Activated naive CD4-positive, alpha-beta T cell treated with anti-CD3 and anti-CD28 coated beads, Interleukin-2, amount 50 U/mL, for 16 hours (primary cell): ENCODE measurements around the gene VPS45.
"Not testable (repeated sequence)": the region's sequence is repeated elsewhere in the genome, so short reads cannot be mapped to it uniquely, and the experiment has no call there.

Experiments used
- DNase-seq: peaks from one replicate; pipeline ENCODE4 v3.0.0-alpha.2; 2020

The VPS45 gene

GRCh38 chr1:150067184-150068108 is at the start of gene VPS45:
Gene VPS45 (plus strand): TSS chr1:150067776. CDS start chr1:150067858, 82 bp downstream.
- peak; percentile 84 for DNase-seq

- no peak for DNase-seq
These were observed 49.4 kb upstream of the VPS45 start for GRCh38 chr1:150018165-150018564.

GRCh38 chr1:150020711-150021110 is 46.9 kb upstream of the VPS45 start:
- DNase-seq = no peak

- no peak for DNase-seq
These were observed 46.3 kb upstream of the VPS45 start for GRCh38 chr1:150021191-150021694.

- no peak for DNase-seq
These were observed 45.2 kb upstream of the VPS45 start for GRCh38 chr1:150022357-150022756.

GRCh38 chr1:150024156-150024555 is 43.4 kb upstream of the VPS45 start:
- no peak for DNase-seq

GRCh38 chr1:150028322-150028721 is 39.3 kb upstream of the VPS45 start:
- DNase-seq = no peak

GRCh38 chr1:150034336-150034735 is 33.2 kb upstream of the VPS45 start:
- DNase-seq = no peak

- DNase-seq = no peak
These were observed 17.6 kb upstream of the VPS45 start for GRCh38 chr1:150049926-150050325.

GRCh38 chr1:150051089-150051373 is 16.5 kb upstream of the VPS45 start:
- no peak for DNase-seq

GRCh38 chr1:150051905-150052412 is 15.6 kb upstream of the VPS45 start:
- not testable (repeated sequence) for DNase-seq

- no peak for DNase-seq
These were observed 13.7 kb upstream of the VPS45 start for GRCh38 chr1:150053926-150054325.

- DNase-seq = not testable (repeated sequence)
These were observed 12.1 kb upstream of the VPS45 start for GRCh38 chr1:150055507-150055906.

- no peak for DNase-seq
These were observed 11.2 kb upstream of the VPS45 start for GRCh38 chr1:150056407-150056806.

GRCh38 chr1:150060260-150060659 is 7.3 kb upstream of the VPS45 start:
- no peak for DNase-seq

- DNase-seq = no peak
These were observed 5.9 kb upstream of the VPS45 start for GRCh38 chr1:150061632-150062101.

GRCh38 chr1:150062113-150062512 is 5.5 kb upstream of the VPS45 start:
- no peak for DNase-seq

GRCh38 chr1:150065184-150065871 is 2.2 kb upstream of the VPS45 start:
- no peak for DNase-seq

- DNase-seq = no peak
These were observed 1.2 kb upstream of the VPS45 start for GRCh38 chr1:150066328-150066727.

GRCh38 chr1:150066838-150067183 is 765 bp upstream of the VPS45 start:
- DNase-seq = peak; percentile 43

GRCh38 chr1:150068109-150068435 is 496 bp downstream of the VPS45 start:
- no peak for DNase-seq

GRCh38 chr1:150069923-150070322 is 2.3 kb downstream of the VPS45 start:
- DNase-seq = no peak

GRCh38 chr1:150072959-150073358 is 5.4 kb downstream of the VPS45 start:
- no peak for DNase-seq

GRCh38 chr1:150073516-150073915 is 5.9 kb downstream of the VPS45 start:
- DNase-seq = no peak
